ENCODE results near the gene CLEC4G. TPM values are rescaled to one million over a fixed set of nuclear protein-coding genes. Genes with fewer than 3 reads are reported as not detected.
"Not testable (repeated sequence)": the region's sequence is repeated elsewhere in the genome, so short reads cannot be mapped to it uniquely, and the experiment has no call there.

CLEC4G gene
- polyA plus RNA-seq, 1 donor (not counting 4 experiments of a cell fraction or from before 2014, with no cell fraction given) = not detected

DNA sequence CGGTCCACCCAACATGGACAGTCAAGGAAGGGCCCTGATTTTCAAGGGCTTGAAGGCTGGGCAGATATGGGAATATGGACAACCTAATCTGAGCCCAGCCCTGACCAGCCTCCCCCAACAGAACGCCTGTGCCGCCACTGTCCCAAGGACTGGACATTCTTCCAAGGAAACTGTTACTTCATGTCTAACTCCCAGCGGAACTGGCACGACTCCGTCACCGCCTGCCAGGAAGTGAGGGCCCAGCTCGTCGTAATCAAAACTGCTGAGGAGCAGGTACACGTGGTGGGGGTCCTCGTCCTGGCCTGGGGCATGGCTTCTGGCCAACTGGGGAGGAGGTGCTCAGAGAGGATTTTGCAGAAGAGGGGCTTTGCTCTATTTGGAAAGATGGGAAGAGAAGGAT, 34.6 kb upstream of the CLEC4G start:
- Histone ChIP-seq H3K4me2 (ENCODE audit: control insufficient read depth, extremely low read depth, insufficient read depth, low read depth, low read length) (no peak overlapping the region), H3K36me3 (ENCODE audit: control insufficient read depth in 2 of 2, extremely low read depth in 1 of 2, insufficient read depth in 2 of 2, low read length in 2 of 2) (no peaks in the 10 kb centered on the region), H3K4me3 (ENCODE audit: control insufficient read depth in 2 of 3, extremely low read depth in 1 of 3, insufficient read depth in 2 of 3, low read depth in 1 of 3, low read length in 3 of 3) (no peak overlapping the region), H3K9ac (ENCODE audit: control insufficient read depth, extremely low read depth, insufficient read depth, low read length) (no peak overlapping the region), H3K79me2 (ENCODE audit: control insufficient read depth, insufficient read depth, low read length) (no peaks in the 10 kb centered on the region), H3K9me3 (ENCODE audit: control insufficient read depth, low read depth, low read length) (no peaks in the 10 kb centered on the region), H2AFZ (ENCODE audit: control insufficient read depth, low read length) (no peak overlapping the region), H3K27ac (ENCODE audit: control insufficient read depth, insufficient read depth, low read length) (no peak overlapping the region), H3K27me3 (ENCODE audit: control insufficient read depth, extremely low read depth, insufficient read depth, low read length) (no peaks in the 10 kb centered on the region), H3K9me1 (ENCODE audit: control insufficient read depth, extremely low read depth, insufficient read depth, low read length) (no peaks in the 10 kb centered on the region), H3K4me1 (ENCODE audit: control insufficient read depth, extremely low read depth, insufficient read depth, low read length) (no peaks in the 10 kb centered on the region), H4K20me1 (ENCODE audit: control insufficient read depth, extremely low read depth, insufficient read depth, low read length) (no peaks in the 10 kb centered on the region)
- DNase-seq (ENCODE audit: low read depth, low spot score) (no peak), FAIRE-seq (no peak)
- dilution Hi-C loops (cut with MboI; ENCODE audit: extremely low pct_ligation_motif_present, low sequenced_read_pairs) = no loop called here
- TF ChIP-seq, protein P1, sequence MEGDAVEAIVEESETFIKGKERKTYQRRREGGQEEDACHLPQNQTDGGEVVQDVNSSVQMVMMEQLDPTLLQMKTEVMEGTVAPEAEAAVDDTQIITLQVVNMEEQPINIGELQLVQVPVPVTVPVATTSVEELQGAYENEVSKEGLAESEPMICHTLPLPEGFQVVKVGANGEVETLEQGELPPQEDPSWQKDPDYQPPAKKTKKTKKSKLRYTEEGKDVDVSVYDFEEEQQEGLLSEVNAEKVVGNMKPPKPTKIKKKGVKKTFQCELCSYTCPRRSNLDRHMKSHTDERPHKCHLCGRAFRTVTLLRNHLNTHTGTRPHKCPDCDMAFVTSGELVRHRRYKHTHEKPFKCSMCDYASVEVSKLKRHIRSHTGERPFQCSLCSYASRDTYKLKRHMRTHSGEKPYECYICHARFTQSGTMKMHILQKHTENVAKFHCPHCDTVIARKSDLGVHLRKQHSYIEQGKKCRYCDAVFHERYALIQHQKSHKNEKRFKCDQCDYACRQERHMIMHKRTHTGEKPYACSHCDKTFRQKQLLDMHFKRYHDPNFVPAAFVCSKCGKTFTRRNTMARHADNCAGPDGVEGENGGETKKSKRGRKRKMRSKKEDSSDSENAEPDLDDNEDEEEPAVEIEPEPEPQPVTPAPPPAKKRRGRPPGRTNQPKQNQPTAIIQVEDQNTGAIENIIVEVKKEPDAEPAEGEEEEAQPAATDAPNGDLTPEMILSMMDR (optimal IDR thresholded peaks at IDR 0.05 in 1 of 3, IDR thresholded peaks at IDR 0.05 in 1 of 3, conservative IDR thresholded peaks at IDR 0.05 in 1 of 3; ENCODE audit: extremely low read depth in 1 of 3, insufficient read depth in 2 of 3, low read length in 3 of 3) = no peak
- TF ChIP-seq EZH2 (IDR thresholded peaks at IDR 0.05; ENCODE audit: low read length) = no peak

DNA sequence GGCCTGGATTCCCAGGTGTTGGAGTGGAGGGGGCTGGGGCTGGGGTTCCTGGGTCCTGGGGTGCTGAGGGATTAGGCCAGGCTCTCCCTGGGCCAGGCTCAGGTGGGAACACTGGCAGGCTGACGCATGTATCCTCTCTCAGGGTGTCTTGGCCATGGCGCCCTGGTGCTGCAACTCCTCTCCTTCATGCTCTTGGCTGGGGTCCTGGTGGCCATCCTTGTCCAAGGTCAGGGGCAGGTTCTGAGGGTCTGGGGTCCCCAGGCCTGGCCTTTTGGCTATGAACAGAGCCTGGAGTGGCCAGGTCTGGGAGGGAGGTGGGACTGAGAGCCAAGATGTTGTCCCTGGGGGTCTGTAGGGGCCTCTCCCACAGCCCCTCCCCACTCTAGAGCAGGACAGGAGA, 33.1 kb upstream of the CLEC4G start:
- H3K27ac ChIP-seq (ENCODE audit: control insufficient read depth, insufficient read depth, low read length); H2AFZ ChIP-seq (ENCODE audit: control insufficient read depth, low read length); H3K79me2 ChIP-seq (ENCODE audit: control insufficient read depth, insufficient read depth, low read length); H3K4me1 ChIP-seq (ENCODE audit: control insufficient read depth, extremely low read depth, insufficient read depth, low read length); H3K36me3 ChIP-seq (ENCODE audit: control insufficient read depth in 2 of 2, extremely low read depth in 1 of 2, insufficient read depth in 2 of 2, low read length in 2 of 2); FAIRE-seq; H3K4me2 ChIP-seq (ENCODE audit: control insufficient read depth, extremely low read depth, insufficient read depth, low read depth, low read length); H4K20me1 ChIP-seq (ENCODE audit: control insufficient read depth, extremely low read depth, insufficient read depth, low read length); H3K4me3 ChIP-seq (ENCODE audit: control insufficient read depth in 2 of 3, extremely low read depth in 1 of 3, insufficient read depth in 2 of 3, low read depth in 1 of 3, low read length in 3 of 3); H3K27me3 ChIP-seq (ENCODE audit: control insufficient read depth, extremely low read depth, insufficient read depth, low read length); H3K9me3 ChIP-seq (ENCODE audit: control insufficient read depth, low read depth, low read length); H3K9me1 ChIP-seq (ENCODE audit: control insufficient read depth, extremely low read depth, insufficient read depth, low read length); DNase-seq (ENCODE audit: low read depth, low spot score); dilution Hi-C loops (cut with MboI; ENCODE audit: extremely low pct_ligation_motif_present, low sequenced_read_pairs); H3K9ac ChIP-seq (ENCODE audit: control insufficient read depth, extremely low read depth, insufficient read depth, low read length): not testable (repeated sequence)

DNA sequence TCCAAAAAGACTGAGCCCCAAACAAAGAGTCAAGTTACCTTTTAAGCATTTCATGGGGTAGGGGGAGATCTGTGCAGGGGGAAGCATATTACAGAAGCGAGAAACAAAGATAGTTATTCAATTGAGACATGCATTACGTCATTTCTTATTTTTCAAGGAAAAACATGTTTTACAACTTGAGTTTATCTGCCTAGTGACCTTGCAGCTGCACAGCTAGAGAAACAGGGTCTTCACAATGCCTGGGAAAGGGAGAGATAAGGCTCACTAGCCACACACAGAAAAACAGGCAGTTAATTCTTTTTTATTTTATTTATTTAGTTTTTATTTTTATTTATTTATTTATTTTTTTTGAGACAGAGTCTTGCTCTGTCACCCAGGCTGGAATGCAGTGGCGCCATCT, 32.2 kb upstream of the CLEC4G start:
- DNase-seq (ENCODE audit: low read depth, low spot score); H3K4me2 ChIP-seq (ENCODE audit: control insufficient read depth, extremely low read depth, insufficient read depth, low read depth, low read length); FAIRE-seq; H3K27me3 ChIP-seq (ENCODE audit: control insufficient read depth, extremely low read depth, insufficient read depth, low read length); H3K4me3 ChIP-seq (ENCODE audit: control insufficient read depth in 2 of 3, extremely low read depth in 1 of 3, insufficient read depth in 2 of 3, low read depth in 1 of 3, low read length in 3 of 3); H3K79me2 ChIP-seq (ENCODE audit: control insufficient read depth, insufficient read depth, low read length); H4K20me1 ChIP-seq (ENCODE audit: control insufficient read depth, extremely low read depth, insufficient read depth, low read length); dilution Hi-C loops (cut with MboI; ENCODE audit: extremely low pct_ligation_motif_present, low sequenced_read_pairs); H2AFZ ChIP-seq (ENCODE audit: control insufficient read depth, low read length); H3K9me1 ChIP-seq (ENCODE audit: control insufficient read depth, extremely low read depth, insufficient read depth, low read length); H3K4me1 ChIP-seq (ENCODE audit: control insufficient read depth, extremely low read depth, insufficient read depth, low read length); H3K36me3 ChIP-seq (ENCODE audit: control insufficient read depth in 2 of 2, extremely low read depth in 1 of 2, insufficient read depth in 2 of 2, low read length in 2 of 2); H3K9me3 ChIP-seq (ENCODE audit: control insufficient read depth, low read depth, low read length); H3K9ac ChIP-seq (ENCODE audit: control insufficient read depth, extremely low read depth, insufficient read depth, low read length); H3K27ac ChIP-seq (ENCODE audit: control insufficient read depth, insufficient read depth, low read length): not testable (repeated sequence)

Measured in keratinocyte (primary cell).